B cell (primary cell): ENCODE data around the gene XYLT1. TPM values are rescaled to one million over a fixed set of nuclear protein-coding genes. Genes with fewer than 3 reads are reported as not detected.

Experiments
- ATAC-seq: fragments of 200-7000 bp; cut with Tn5 transposase; one replicate; pipeline ENCODE4 v1.10.0; 2021; ENCODE audit warnings: low read depth, mild to moderate bottlenecking, moderate number of reproducible peaks, moderate library complexity
- CTCF ChIA-PET: fragments of 350-600 bp; sonication (Branson Sonifier 250); formaldehyde crosslinking; loops from one replicate; lab custom pipeline; 2021; ENCODE audit warnings: antibody characterized with exemption, inconsistent platforms; lab: Charles Lee
- POLR2A ChIA-PET: fragments of 350-600 bp; sonication (Branson Sonifier 250); formaldehyde crosslinking; loops from one replicate; lab custom pipeline; 2021; ENCODE audit warnings: antibody characterized with exemption; lab: Charles Lee
- DNase-seq: peaks from one replicate; pipeline ENCODE4 v3.0.0; 2013
- H2AFZ ChIP-seq: 2 replicates; pipeline ENCODE4 v1.6.1; 2012; ENCODE audit warnings: mild to moderate bottlenecking, low read depth, low read length; ENCODE audit not compliant: insufficient read depth, poor library complexity, severe bottlenecking
- H3K27ac ChIP-seq, 2 donors: 1 replicate in 1 of 2; 2 replicates in 1 of 2; pipeline ENCODE4 v1.5.1; 2012 to 2013; ENCODE audit warnings: low read length in 2 of 2, mild to moderate bottlenecking in 2 of 2, moderate library complexity in 1 of 2
- H3K27me3 ChIP-seq, 4 experiments: fragments of 200-600 bp in 1 of 4; sonication (generic) in 1 of 4; replicated peaks in 1 of 4; 1 replicate in 2 of 4; 2 replicates in 2 of 4; pipeline versions ENCODE4 v1.6.1 to v1.7.0; 2013 to 2016; ENCODE audit warnings: low read length in 3 of 4, mild to moderate bottlenecking in 2 of 4, mixed read lengths in 1 of 4, moderate library complexity in 1 of 4; ENCODE audit not compliant: insufficient read depth in 4 of 4, control insufficient read depth in 3 of 4; ENCODE audit errors: control extremely low read depth in 1 of 4
- H3K36me3 ChIP-seq, 2 experiments: replicated peaks in 1 of 2; 1 replicate in 1 of 2; 2 replicates in 1 of 2; pipeline versions ENCODE4 v1.6.1 to v1.7.1; 2013; ENCODE audit warnings: low read length in 1 of 2; ENCODE audit not compliant: insufficient read depth in 2 of 2, control insufficient read depth in 1 of 2; ENCODE audit errors: control extremely low read depth in 1 of 2, extremely low read depth in 1 of 2
- H3K4me1 ChIP-seq, 2 donors: fragments of 200-600 bp in 1 of 2; sonication (generic) in 1 of 2; 1 replicate in 1 of 2; 2 replicates in 1 of 2; pipeline versions ENCODE4 v1.5.1 to v1.6.1; 2013 to 2017; ENCODE audit warnings: low read length in 2 of 2; ENCODE audit not compliant: control insufficient read depth in 2 of 2, insufficient read depth in 2 of 2
- H3K4me2 ChIP-seq: replicated peaks from 2 replicates; pipeline ENCODE3; 2012; ENCODE audit warnings: mild to moderate bottlenecking, low read depth, low read length; ENCODE audit not compliant: poor library complexity, severe bottlenecking
- H3K4me3 ChIP-seq, 5 experiments: fragments of 200-600 bp in 1 of 5; sonication (generic) in 1 of 5; 1 replicate in 3 of 5; 2 replicates in 2 of 5; pipeline versions ENCODE4 v1.5.1 to v1.7.0; 2011 to 2016; ENCODE audit warnings: low read length in 4 of 5, mild to moderate bottlenecking in 4 of 5, low read depth in 2 of 5, control low read depth in 1 of 5, moderate library complexity in 1 of 5; ENCODE audit not compliant: insufficient read depth in 1 of 5; ENCODE audit errors: control extremely low read depth in 1 of 5, extremely low read depth in 1 of 5
- H3K79me2 ChIP-seq: fragments of 200-600 bp; sonication (generic); one replicate; pipeline ENCODE4 v1.6.0; 2016; ENCODE audit warnings: low read length; ENCODE audit not compliant: control insufficient read depth, insufficient read depth
- H3K9ac ChIP-seq: fragments of 200-600 bp; sonication (generic); 2 replicates; pipeline ENCODE4 v1.6.1; 2017; ENCODE audit warnings: mild to moderate bottlenecking, low read length, moderate library complexity
- H3K9me3 ChIP-seq, 3 donors: one replicate each; pipeline versions ENCODE4 v1.6.1 to v1.7.1; 2013; ENCODE audit warnings: low read length in 2 of 3; ENCODE audit not compliant: control insufficient read depth in 2 of 3, insufficient read depth in 1 of 3; ENCODE audit errors: control extremely low read depth in 1 of 3
- H4K20me1 ChIP-seq: 2 replicates; pipeline ENCODE4 v1.6.0; 2012; ENCODE audit warnings: mild to moderate bottlenecking, low read length; ENCODE audit not compliant: insufficient read depth, control insufficient read depth, poor library complexity, severe bottlenecking
- H3K27ac Mint-ChIP-seq: one replicate; pipeline ENCODE4 v1.8.0; 2021; ENCODE audit warnings: mixed read lengths
- H3K27me3 Mint-ChIP-seq: one replicate; pipeline ENCODE4 v1.8.0; 2021; ENCODE audit warnings: mixed read lengths
- H3K4me1 Mint-ChIP-seq: one replicate; pipeline ENCODE4 v1.8.0; 2021; ENCODE audit warnings: mixed read lengths
- H3K4me3 Mint-ChIP-seq: one replicate; pipeline ENCODE4 v1.8.0; 2021; ENCODE audit warnings: mixed read lengths
- H3K9me3 Mint-ChIP-seq: one replicate; pipeline ENCODE4 v1.8.0; 2022; ENCODE audit warnings: mixed read lengths; ENCODE audit not compliant: insufficient read depth
- CTCF ChIP-seq: fragments of 200-600 bp; IDR thresholded peaks from one replicate; pipeline ENCODE4 v1.8.0; 2022; ENCODE audit warnings: antibody characterized with exemption, mild to moderate bottlenecking
- EZH2 ChIP-seq: IDR thresholded peaks from 2 replicates; pipeline ENCODE4 v1.6.1; 2012; ENCODE audit warnings: borderline replicate concordance, low read depth, mild to moderate bottlenecking, moderate library complexity, low read length; ENCODE audit not compliant: insufficient read depth, poor library complexity, severe bottlenecking
- WGBS: methylation state at CpG from one replicate; pipeline ENCODE4 v1.1.5; 2013; ENCODE audit warnings: missing lambda C conversion rate; ENCODE audit not compliant: insufficient coverage; 5-methylcytosine and 5-hydroxymethylcytosine counted together
- intact Hi-C: fragments of 100-400 bp; cut with micrococcal nuclease; formaldehyde crosslinking; loops from one replicate; pipeline ENCODE4 v1.10.0; 2022
- polyA plus RNA-seq: library from polyadenylated mRNA; depleted of rRNA; stranded (reverse); fragments of >200 nt; gene quantifications from 2 replicates; pipeline ENCODE4 v1.2.3, GENCODE V29; 2012
- total RNA-seq, 2 donors: library from RNA; stranded (reverse); fragments of 120-200 nt in 1 of 2; gene quantifications; 1 replicate in 1 of 2; 2 replicates in 1 of 2; pipeline versions ENCODE4 v1.2.3 to v1.2.4, GENCODE V29; 2013 to 2022

The XYLT1 gene
- total and polyA plus RNA-seq, 2 donors (not counting 1 experiment from before 2014, with no cell fraction given): 8.7 to 59.6 TPM

- Histone ChIP-seq H3K4me3 (no peak overlapping the region), H3K4me1 (no peaks in the 10 kb centered on the region), H3K79me2 (no peaks in the 10 kb centered on the region), H3K27me3 (no peaks in the 10 kb centered on the region), H3K36me3 (no peaks in the 10 kb centered on the region), H3K27ac (no peak overlapping the region), H4K20me1 (no peaks in the 10 kb centered on the region), H3K9me3 (peaks cover 0 to 4% (median 0%) of the 10 kb centered on the region in 3 donors), H3K4me2 (no peak overlapping the region), H2AFZ (no peak overlapping the region), H3K9ac (no peak overlapping the region)
- DNase-seq (no peak), ATAC-seq (no peak)
- Mint-ChIP-seq H3K27me3 (peaks cover 41% of the 10 kb centered on the region), H3K9me3 (peaks cover 9% of the 10 kb centered on the region), H3K4me3 (no peak overlapping the region), H3K27ac (no peak overlapping the region), H3K4me1 (no peaks in the 10 kb centered on the region)
- TF ChIP-seq CTCF: no peak
- TF ChIP-seq EZH2: no peak
- CTCF ChIA-PET: no interaction called here
- intact Hi-C loops: no loop called here
- POLR2A ChIA-PET: no interaction called here
These were observed 40.6 kb upstream of the XYLT1 start for GRCh38 chr16:17511340-17511739.

DNA sequence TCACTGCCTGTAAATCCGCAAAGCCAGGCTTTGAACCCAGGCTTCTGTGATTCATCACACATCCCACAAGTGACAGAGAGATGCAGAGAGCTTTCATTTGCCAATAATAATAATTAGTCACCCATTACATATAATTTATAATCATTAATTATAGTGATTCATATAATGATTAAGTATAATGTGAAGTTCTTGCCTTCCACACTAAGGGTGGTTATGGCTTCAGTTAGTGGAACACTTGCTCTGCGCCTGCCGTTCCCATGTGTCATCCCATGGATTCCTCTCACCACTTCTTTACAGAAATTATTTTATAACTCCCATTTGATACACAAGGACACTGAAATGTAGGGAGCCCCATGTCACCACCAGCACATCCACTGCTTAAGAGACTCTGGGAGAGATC lies 39.8 kb upstream of the XYLT1 start:
- Histone ChIP-seq H3K36me3 (no peaks in the 10 kb centered on the region), H2AFZ (no peak overlapping the region), H3K9ac (no peak overlapping the region), H3K27ac (no peak overlapping the region), H3K9me3 (peaks cover 0 to 4% (median 0%) of the 10 kb centered on the region in 3 donors), H4K20me1 (no peaks in the 10 kb centered on the region), H3K27me3 (no peaks in the 10 kb centered on the region), H3K4me3 (no peak overlapping the region), H3K4me2 (no peak overlapping the region), H3K79me2 (no peaks in the 10 kb centered on the region), H3K4me1 (no peaks in the 10 kb centered on the region)
- H3K4me3 Mint-ChIP-seq: no peak overlapping the region
- WGBS: no CpG with 5 or more reads among the region's 3 CpGs
- peaks cover 9% of the 10 kb centered on the region for H3K9me3 Mint-ChIP-seq
- no peaks in the 10 kb centered on the region for H3K4me1 Mint-ChIP-seq
- ATAC-seq (no peak), DNase-seq (no peak)
- intact Hi-C loops: no loop called here
- TF ChIP-seq EZH2: no peak
- POLR2A ChIA-PET: no interaction called here
- peaks cover 38% of the 10 kb centered on the region for H3K27me3 Mint-ChIP-seq
- no peak overlapping the region for H3K27ac Mint-ChIP-seq
- CTCF ChIA-PET: no interaction called here
